Measurements from ENCODE around the gene MFAP2.
"Not testable (repeated sequence)": the region's sequence is repeated elsewhere in the genome, so short reads cannot be mapped to it uniquely, and the experiment has no call there.

The MFAP2 gene

DNA sequence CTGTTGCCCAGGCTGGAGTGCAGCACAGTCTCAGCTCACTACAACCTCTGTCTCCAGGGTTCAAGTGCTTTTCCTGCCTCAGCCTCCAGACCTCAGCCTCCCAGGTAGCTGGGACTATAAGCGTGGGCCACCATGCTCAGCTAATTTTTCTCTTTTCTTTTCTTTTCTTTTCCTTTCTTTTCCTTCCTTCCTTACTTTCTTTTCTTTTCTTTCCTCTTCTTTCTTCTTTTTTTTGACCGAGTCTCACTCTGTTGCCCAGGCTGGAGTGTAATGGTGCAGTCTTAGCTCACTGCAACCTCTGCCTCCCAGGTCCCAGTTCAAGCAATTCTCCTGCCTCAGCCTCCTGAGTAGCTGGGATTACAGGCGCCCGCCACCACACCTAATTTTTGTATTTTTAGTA, 16.3 kb downstream of the MFAP2 start:
- not testable (repeated sequence) for DNase-seq (ENCODE audit: low read depth, low spot score)

DNA sequence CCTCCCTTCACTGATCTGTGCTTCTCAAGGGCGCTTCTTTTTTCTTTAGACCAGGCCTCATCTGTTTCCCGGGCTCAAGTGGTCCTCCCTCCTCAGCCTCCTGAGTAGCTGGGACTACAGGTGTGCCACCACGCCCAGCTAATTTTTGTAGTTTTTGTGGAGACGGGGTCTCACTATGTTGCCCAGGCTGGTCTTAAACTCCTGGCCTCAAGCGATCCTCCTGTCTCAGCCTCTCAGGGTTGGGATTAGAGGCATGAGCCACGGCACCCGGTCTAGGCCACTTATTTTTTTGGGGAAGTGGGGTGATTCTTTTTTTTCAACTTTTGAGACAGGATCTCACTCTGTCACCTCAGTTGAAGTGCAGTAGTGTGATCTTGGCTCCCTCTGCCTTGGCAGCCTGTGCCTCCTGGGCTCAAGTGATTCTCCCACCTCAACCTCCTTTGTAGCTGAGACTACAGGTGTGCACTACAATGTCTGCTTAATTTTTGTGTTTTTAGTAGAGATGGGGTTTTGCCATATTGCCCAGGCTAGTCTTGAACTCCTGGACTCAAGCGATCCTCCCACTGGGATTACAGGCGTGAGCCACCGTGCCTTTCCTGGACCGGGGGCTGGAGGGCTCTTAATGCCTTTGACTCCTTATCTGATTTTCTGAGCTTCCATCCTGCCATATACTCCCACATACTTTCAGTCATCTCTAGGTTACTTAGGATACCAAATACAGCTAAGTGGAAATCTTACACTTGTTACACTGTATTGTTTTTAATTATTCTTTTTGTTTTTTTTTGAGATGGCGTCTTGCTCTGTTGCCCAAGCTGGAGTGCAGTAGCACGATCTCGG, 18.9 kb downstream of the MFAP2 start:
- no peak for DNase-seq (ENCODE audit: low read depth, low spot score)

DNA sequence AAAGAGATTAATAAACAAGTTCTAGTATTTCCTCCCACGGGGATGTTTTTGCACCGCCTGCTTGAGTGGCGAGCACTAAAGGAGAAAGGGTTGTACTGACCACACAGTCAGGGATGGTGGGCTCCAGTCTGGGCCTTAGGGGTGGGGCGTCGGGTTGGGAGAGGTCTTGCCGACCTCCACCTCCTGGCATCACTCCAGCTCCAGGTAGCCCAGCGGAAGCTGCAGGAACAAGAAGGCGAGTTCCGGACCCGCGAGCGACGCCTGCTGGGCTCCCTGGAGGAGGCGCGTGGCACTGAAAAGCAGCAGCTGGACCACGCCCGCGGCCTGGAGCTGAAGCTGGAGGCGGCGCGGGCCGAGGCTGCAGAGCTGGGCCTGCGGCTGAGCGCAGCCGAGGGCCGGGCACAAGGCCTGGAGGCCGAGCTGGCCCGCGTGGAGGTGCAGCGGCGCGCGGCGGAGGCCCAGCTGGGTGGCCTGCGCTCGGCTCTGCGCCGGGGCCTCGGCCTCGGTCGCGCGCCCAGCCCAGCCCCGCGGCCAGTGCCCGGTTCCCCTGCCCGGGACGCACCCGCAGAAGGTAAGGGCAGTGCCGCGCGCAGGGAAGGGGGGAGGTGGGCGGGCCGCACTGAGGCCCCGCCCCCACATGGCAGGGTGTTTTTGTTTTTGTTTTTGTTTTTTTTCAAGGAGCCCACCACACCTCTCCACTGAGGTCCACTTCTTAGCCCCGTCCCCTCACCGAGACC, 19.7 kb downstream of the MFAP2 start:
- DNase-seq (ENCODE audit: low read depth, low spot score) = peak; percentile 47

GRCh38 chr1:16958475-16958874, 21.9 kb downstream of the MFAP2 start:
- no peak for DNase-seq (ENCODE audit: low read depth, low spot score)

DNA sequence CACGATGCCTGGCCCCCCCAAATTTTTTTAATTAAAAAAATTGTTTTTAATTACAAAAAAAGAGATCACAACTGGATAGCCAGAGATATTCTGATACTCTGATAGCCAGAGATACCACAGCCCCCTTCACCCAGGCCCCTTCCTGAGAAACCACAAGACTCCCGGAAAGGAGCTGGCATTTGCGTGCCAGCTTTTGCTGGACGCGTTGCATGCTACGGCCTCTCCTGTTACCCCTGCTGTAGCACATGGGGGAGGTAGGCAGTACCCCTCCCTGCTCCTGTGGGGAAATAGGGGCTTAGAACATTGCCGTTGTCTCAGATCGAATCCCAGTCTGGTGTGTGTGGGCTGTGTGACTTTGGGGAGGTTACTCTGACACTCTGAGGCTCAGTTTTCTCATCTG, 22.7 kb downstream of the MFAP2 start:
- DNase-seq (ENCODE audit: low read depth, low spot score) = no peak

DNA sequence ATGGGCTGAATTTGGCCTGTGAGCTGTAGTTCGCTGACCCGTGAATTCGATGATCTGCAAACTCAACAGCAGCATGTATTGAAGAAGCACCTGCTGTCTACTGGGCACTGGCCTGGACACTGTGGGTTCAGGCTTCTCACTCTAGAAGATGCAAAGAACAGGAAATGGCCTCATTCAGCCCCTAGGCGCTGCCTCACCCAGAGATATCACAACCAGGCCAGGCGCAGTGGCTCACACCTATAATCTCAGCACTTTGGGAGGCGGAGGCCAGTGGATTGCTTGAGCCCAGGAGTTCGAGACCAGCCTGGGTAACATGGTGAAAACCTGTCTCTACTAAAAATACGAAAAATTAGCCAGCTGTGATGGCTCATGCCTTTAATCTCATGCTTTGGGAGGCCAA, 23.6 kb downstream of the MFAP2 start:
- no peak for DNase-seq (ENCODE audit: low read depth, low spot score)

- no peak for DNase-seq (ENCODE audit: low read depth, low spot score)
These were observed 25.2 kb downstream of the MFAP2 start for GRCh38 chr1:16955186-16955585.

DNA sequence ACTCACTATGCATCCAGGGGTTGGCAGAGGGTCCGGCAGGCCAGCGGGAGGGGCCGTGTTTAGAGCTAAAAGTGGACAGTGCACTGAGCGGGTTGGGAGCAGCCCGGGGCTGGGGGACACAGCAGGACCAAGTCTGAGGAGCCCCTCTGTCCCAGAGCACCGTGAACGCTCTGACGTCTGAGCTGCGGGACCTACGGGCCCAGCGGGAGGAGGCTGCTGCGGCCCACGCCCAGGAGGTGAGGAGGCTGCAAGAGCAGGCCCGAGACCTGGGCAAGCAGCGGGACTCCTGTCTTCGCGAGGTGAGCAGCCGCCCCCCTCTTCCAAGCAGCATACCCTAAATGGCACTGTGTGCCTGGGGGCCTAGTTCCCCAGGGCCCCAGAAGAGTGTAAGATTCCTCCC, 25.8 kb downstream of the MFAP2 start:
- DNase-seq (ENCODE audit: low read depth, low spot score) = no peak

DNA sequence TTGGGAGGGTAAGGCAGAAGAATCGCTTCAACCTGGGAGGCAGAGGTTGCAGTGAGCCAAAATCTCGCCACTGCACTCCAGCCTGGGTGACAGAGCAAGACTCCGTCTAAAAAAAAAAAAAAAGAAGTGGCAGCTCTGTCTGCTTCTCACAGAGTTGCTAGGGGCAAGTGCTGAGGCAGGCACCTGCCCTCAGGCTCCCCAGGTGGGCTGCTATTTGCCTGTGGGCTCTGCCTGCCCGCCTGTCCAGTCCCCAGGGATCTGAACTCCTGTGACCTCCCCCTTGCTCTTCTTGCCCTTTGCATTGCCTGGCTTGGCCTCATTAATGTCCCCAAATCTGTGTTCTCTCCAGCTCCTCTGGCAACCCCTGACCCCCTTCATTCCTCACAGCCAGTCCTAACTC, 28.0 kb downstream of the MFAP2 start:
- DNase-seq (ENCODE audit: low read depth, low spot score) = not testable (repeated sequence)

DNA sequence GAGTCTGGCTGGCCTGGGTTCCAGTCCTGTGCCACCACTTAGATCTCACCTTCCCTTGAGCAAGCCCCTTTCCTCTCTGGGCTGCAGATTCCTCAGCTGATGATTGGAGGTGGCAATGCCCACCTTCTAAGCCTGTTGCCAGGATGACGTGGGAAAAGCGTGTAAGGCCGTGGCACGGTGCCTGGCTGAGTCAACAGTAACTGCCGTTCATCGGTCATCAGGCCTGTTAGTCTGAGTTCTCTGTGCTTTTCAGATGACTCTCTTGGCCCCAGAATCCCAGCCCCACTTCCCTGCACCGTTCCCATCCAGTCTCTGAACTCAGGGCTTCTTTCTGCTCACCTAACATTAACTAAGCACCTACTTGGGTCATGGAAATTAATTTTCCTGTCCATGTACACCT, 31.4 kb downstream of the MFAP2 start:
- not testable (repeated sequence) for DNase-seq (ENCODE audit: low read depth, low spot score)

DNA sequence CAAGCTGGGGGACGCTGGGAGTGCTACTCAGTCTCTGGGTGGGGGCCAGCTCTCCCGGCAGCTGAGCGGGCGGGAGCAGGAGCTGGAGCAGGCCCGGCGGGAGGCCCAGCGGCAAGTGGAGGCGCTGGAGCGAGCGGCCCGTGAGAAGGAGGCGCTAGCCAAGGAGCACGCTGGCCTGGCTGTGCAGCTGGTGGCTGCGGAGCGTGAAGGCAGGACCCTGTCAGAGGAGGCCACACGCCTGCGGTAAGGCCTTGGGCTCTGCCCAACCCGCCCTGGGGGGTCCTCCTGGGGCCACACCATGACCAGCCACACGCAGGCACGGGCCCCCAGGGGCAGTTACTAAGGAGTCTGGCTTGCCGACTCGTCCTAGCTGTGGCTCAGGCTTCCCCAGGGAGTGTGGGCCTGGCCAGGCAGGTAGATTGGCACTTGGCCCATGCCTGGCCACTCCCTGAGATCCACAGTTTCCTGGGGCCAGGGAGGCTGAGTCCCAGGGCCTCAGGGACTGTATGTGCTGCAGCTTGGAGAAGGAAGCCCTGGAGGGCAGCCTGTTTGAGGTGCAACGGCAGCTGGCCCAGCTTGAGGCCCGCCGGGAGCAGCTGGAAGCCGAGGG, 32.0 kb downstream of the MFAP2 start:
- DNase-seq (ENCODE audit: low read depth, low spot score) = not testable (repeated sequence)

- DNase-seq (ENCODE audit: low read depth, low spot score) = no peak
These were observed 33.8 kb downstream of the MFAP2 start for GRCh38 chr1:16946646-16947045.

DNA sequence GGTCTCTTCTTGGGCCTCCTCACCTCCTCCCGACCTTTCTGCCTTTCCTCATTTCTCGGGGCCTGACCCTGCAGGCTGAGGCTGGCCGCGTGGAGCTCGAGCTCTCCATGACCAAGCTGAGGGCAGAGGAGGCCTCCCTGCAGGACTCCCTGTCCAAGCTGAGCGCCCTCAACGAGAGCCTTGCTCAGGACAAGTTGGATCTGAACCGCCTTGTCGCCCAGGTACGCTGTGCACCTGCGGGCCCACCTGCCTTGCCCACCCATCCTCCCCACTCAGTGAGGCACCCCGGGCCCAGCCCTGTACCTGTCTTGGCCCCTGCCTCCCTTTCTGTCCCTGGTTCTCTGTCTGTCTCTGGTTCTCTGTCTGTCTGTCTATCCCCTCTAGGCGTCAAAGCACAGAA, 34.2 kb downstream of the MFAP2 start:
- not testable (repeated sequence) for DNase-seq (ENCODE audit: low read depth, low spot score)

- DNase-seq (ENCODE audit: low read depth, low spot score) = not testable (repeated sequence)
These were observed 34.9 kb downstream of the MFAP2 start for GRCh38 chr1:16945512-16945911.

DNA sequence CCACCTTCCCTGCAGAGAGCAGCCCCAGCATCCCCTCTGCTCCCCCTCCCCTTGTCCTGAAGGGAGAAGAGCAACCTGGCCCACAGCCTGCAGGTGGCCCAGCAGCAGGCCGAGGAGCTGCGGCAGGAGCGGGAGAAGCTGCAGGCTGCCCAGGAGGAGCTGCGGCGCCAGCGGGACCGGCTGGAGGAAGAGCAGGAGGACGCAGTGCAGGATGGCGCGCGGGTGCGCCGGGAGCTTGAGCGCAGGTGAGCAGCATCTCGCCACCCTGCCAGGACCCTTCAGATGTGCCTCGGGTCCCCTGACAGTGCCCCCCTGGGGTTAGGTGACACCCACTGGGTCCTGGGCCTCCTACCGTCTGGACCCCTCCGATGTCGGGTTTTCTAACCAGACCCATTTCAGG, 36.4 kb downstream of the MFAP2 start:
- DNase-seq (ENCODE audit: low read depth, low spot score) = no peak

- DNase-seq (ENCODE audit: low read depth, low spot score) = not testable (repeated sequence)
These were observed 40.8 kb downstream of the MFAP2 start for GRCh38 chr1:16939386-16940180.

GRCh38 chr1:16938351-16939321, 41.8 kb downstream of the MFAP2 start:
- DNase-seq (ENCODE audit: low read depth, low spot score) = no peak

DNA sequence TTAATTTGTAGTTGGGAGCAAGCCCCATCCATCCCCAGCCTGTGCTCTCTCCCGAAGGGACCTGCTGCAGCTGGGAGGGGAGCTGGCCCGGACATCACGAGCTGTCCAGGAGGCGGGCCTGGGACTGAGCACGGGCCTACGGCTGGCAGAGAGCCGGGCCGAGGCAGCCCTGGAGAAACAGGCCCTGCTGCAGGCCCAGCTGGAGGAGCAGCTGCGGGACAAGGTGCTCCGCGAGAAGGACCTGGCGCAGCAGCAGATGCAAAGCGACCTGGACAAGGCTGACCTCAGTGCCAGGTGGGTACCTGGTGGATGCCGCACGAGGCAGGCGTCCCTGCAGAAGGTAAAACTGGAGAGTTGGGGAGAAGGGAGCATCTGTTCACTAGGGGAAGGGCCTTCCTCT, 43.8 kb downstream of the MFAP2 start:
- DNase-seq (ENCODE audit: low read depth, low spot score) = not testable (repeated sequence)

GRCh38 chr1:16933945-16934344, 46.5 kb downstream of the MFAP2 start:
- not testable (repeated sequence) for DNase-seq (ENCODE audit: low read depth, low spot score)

- not testable (repeated sequence) for DNase-seq (ENCODE audit: low read depth, low spot score)
These were observed 49.0 kb downstream of the MFAP2 start for GRCh38 chr1:16931206-16931934.

Data from activated naive CD8-positive, alpha-beta T cell treated with anti-CD3 and anti-CD28 coated beads, Interleukin-2, amount 50 U/mL, for 16 hours (primary cell).